ENCODE measurements around the gene ARMC9. TPM values are rescaled to one million over a fixed set of nuclear protein-coding genes. Genes with fewer than 3 reads are reported as not detected.

The ARMC9 gene
- total RNA-seq, 1 donor from 2014 or later = 178 TPM

- TF ChIP-seq CTCF (IDR thresholded peaks at IDR 0.05) = no peak
- H3K4me3 Mint-ChIP-seq (ENCODE audit: unreplicated experiment) = peak overlapping the region; percentile 48
- H3K4me1 Mint-ChIP-seq (ENCODE audit: unreplicated experiment) = peaks cover 19% of the 10 kb centered on the region
- H3K27ac Mint-ChIP-seq (ENCODE audit: unreplicated experiment) = no peak overlapping the region
- H3K36me3 Mint-ChIP-seq (ENCODE audit: unreplicated experiment) = no peaks in the 10 kb centered on the region
- H3K9me3 Mint-ChIP-seq (ENCODE audit: unreplicated experiment) = no peaks in the 10 kb centered on the region
- H3K27me3 Mint-ChIP-seq (ENCODE audit: unreplicated experiment) = no peaks in the 10 kb centered on the region
- no peak for DNase-seq (ENCODE audit: extremely low spot score, unreplicated experiment)
Observed at GRCh38 chr2:231397011-231397927, 198.8 kb downstream of the ARMC9 start.

GRCh38 chr2:231397928-231398294 is 199.5 kb downstream of the ARMC9 start:
- no peak for TF ChIP-seq CTCF (IDR thresholded peaks at IDR 0.05)
- H3K4me3 Mint-ChIP-seq (ENCODE audit: unreplicated experiment) = no peak overlapping the region
- H3K36me3 Mint-ChIP-seq (ENCODE audit: unreplicated experiment) = no peaks in the 10 kb centered on the region
- H3K27ac Mint-ChIP-seq (ENCODE audit: unreplicated experiment) = no peak overlapping the region
- no peaks in the 10 kb centered on the region for H3K9me3 Mint-ChIP-seq (ENCODE audit: unreplicated experiment)
- H3K4me1 Mint-ChIP-seq (ENCODE audit: unreplicated experiment) = peaks cover 19% of the 10 kb centered on the region
- DNase-seq (ENCODE audit: extremely low spot score, unreplicated experiment) = no peak
- H3K27me3 Mint-ChIP-seq (ENCODE audit: unreplicated experiment) = no peaks in the 10 kb centered on the region

GRCh38 chr2:231398585-231398984 is 200.2 kb downstream of the ARMC9 start:
- no peaks in the 10 kb centered on the region for H3K27me3 Mint-ChIP-seq (ENCODE audit: unreplicated experiment)
- no peaks in the 10 kb centered on the region for H3K36me3 Mint-ChIP-seq (ENCODE audit: unreplicated experiment)
- no peaks in the 10 kb centered on the region for H3K9me3 Mint-ChIP-seq (ENCODE audit: unreplicated experiment)
- no peak for DNase-seq (ENCODE audit: extremely low spot score, unreplicated experiment)
- no peak overlapping the region for H3K4me3 Mint-ChIP-seq (ENCODE audit: unreplicated experiment)
- H3K27ac Mint-ChIP-seq (ENCODE audit: unreplicated experiment) = no peak overlapping the region
- H3K4me1 Mint-ChIP-seq (ENCODE audit: unreplicated experiment) = peaks cover 16% of the 10 kb centered on the region
- TF ChIP-seq CTCF (IDR thresholded peaks at IDR 0.05) = no peak

- Mint-ChIP-seq H3K36me3 (ENCODE audit: unreplicated experiment) (no peaks in the 10 kb centered on the region), H3K27me3 (ENCODE audit: unreplicated experiment) (no peaks in the 10 kb centered on the region)
- DNase-seq (ENCODE audit: extremely low spot score, unreplicated experiment) = no peak
Observed at GRCh38 chr2:231399046-231399852, 200.8 kb downstream of the ARMC9 start.

More at GRCh38 chr2:231399046-231399852, 200.8 kb downstream of the ARMC9 start:
- H3K4me1 Mint-ChIP-seq (ENCODE audit: unreplicated experiment) = peaks cover 16% of the 10 kb centered on the region
- H3K27ac Mint-ChIP-seq (ENCODE audit: unreplicated experiment) = no peak overlapping the region
- H3K4me3 Mint-ChIP-seq (ENCODE audit: unreplicated experiment) = no peak overlapping the region
- no peaks in the 10 kb centered on the region for H3K9me3 Mint-ChIP-seq (ENCODE audit: unreplicated experiment)
- no peak for TF ChIP-seq CTCF (IDR thresholded peaks at IDR 0.05)

Measured in osteocyte (in vitro differentiated cells).